Activated CD4-positive, alpha-beta T cell treated with anti-CD3 and anti-CD28 coated beads, Interleukin-2, amount 50 U/mL, for 16 hours (primary cell): ENCODE results near the gene CHL1.

ENCODE experiments used
- DNase-seq: peaks from one replicate; pipeline ENCODE4 v3.0.0-alpha.2; 2020

The CHL1 gene

GRCh38 chr3:418239-418929, 221.8 kb downstream of the CHL1 start:
- no peak for DNase-seq

GRCh38 chr3:420584-420983, 224.0 kb downstream of the CHL1 start:
- DNase-seq, result no peak

GRCh38 chr3:425079-425478, 228.5 kb downstream of the CHL1 start:
- DNase-seq, result no peak

GRCh38 chr3:426072-426471, 229.5 kb downstream of the CHL1 start:
- DNase-seq, result no peak

GRCh38 chr3:427128-427527, 230.6 kb downstream of the CHL1 start:
- DNase-seq, result no peak

- DNase-seq, result no peak
These were observed 233.6 kb downstream of the CHL1 start for GRCh38 chr3:430186-430585.

- no peak for DNase-seq
These were observed 238.6 kb downstream of the CHL1 start for GRCh38 chr3:435161-435560.

- no peak for DNase-seq
These were observed 239.5 kb downstream of the CHL1 start for GRCh38 chr3:436053-436452.

- DNase-seq, result no peak
These were observed 244.3 kb downstream of the CHL1 start for GRCh38 chr3:440826-441225.

GRCh38 chr3:445960-446359, 249.4 kb downstream of the CHL1 start:
- no peak for DNase-seq

GRCh38 chr3:447671-448070, 251.1 kb downstream of the CHL1 start:
- DNase-seq, result no peak

- no peak for DNase-seq
These were observed 253.1 kb downstream of the CHL1 start for GRCh38 chr3:449711-450110.

- DNase-seq, result no peak
These were observed 255.7 kb downstream of the CHL1 start for GRCh38 chr3:452221-452620.

- no peak for DNase-seq
These were observed 256.5 kb downstream of the CHL1 start for GRCh38 chr3:453106-453505.

- DNase-seq, result no peak
These were observed 258.4 kb downstream of the CHL1 start for GRCh38 chr3:454986-455385.

- no peak for DNase-seq
These were observed 261.6 kb downstream of the CHL1 start for GRCh38 chr3:458124-458523.

GRCh38 chr3:458653-459310, 262.2 kb downstream of the CHL1 start:
- DNase-seq, result no peak
